Trophoblast cell (in vitro differentiated cells and primary cell): Measurements from ENCODE around the gene TRAF3IP1. TPM values are rescaled to one million over a fixed set of nuclear protein-coding genes. Genes with fewer than 3 reads are reported as not detected.
"Not testable (repeated sequence)": the region's sequence is repeated elsewhere in the genome, so short reads cannot be mapped to it uniquely, and the experiment has no call there.

Experiments
- DNase-seq, 2 donors: peaks; one replicate each; pipeline ENCODE4 v3.0.0-alpha.2; 2016
- H2AFZ ChIP-seq: 2 replicates; pipeline ENCODE4 v1.6.1; 2013; ENCODE audit warnings: low read length, moderate library complexity, mild to moderate bottlenecking; ENCODE audit not compliant: insufficient read depth, poor library complexity
- H2AK5ac ChIP-seq: 2 replicates; pipeline ENCODE4 v1.6.1; 2013; ENCODE audit warnings: mild to moderate bottlenecking, low read length
- H2BK120ac ChIP-seq: 2 replicates; pipeline ENCODE4 v1.6.1; 2013; ENCODE audit warnings: low read length, mild to moderate bottlenecking, moderate library complexity; ENCODE audit not compliant: insufficient read depth, poor library complexity
- H2BK12ac ChIP-seq: 2 replicates; pipeline ENCODE4 v1.6.1; 2013; ENCODE audit warnings: mild to moderate bottlenecking, low read length, moderate library complexity
- H2BK5ac ChIP-seq: 2 replicates; pipeline ENCODE4 v1.6.1; 2013; ENCODE audit warnings: low read length, low read depth, moderate library complexity, mild to moderate bottlenecking; ENCODE audit not compliant: poor library complexity
- H3K14ac ChIP-seq: 2 replicates; pipeline ENCODE4 v1.6.1; 2013; ENCODE audit warnings: mild to moderate bottlenecking, low read length
- H3K18ac ChIP-seq: 2 replicates; pipeline ENCODE4 v1.6.1; 2013; ENCODE audit warnings: mild to moderate bottlenecking, low read length
- H3K23ac ChIP-seq: 2 replicates; pipeline ENCODE4 v1.6.1; 2013; ENCODE audit warnings: low read length
- H3K27ac ChIP-seq: 2 replicates; pipeline ENCODE4 v1.5.1; 2013; ENCODE audit warnings: low read depth, mild to moderate bottlenecking, inconsistent platforms, low read length, moderate library complexity
- H3K27me3 ChIP-seq: 2 replicates; pipeline ENCODE4 v1.6.1; 2013; ENCODE audit warnings: inconsistent platforms, mild to moderate bottlenecking, low read length, moderate library complexity; ENCODE audit not compliant: insufficient read depth
- H3K36me3 ChIP-seq, 2 experiments: 1 replicate in 1 of 2; 2 replicates in 1 of 2; pipeline ENCODE4 v1.6.1; 2013; ENCODE audit warnings: low read length in 2 of 2, mild to moderate bottlenecking in 2 of 2, moderate library complexity in 1 of 2; ENCODE audit not compliant: insufficient read depth in 2 of 2, control insufficient read depth in 1 of 2
- H3K4ac ChIP-seq: 2 replicates; pipeline ENCODE4 v1.6.1; 2013; ENCODE audit warnings: low read depth, mild to moderate bottlenecking, low read length, moderate library complexity
- H3K4me1 ChIP-seq, 2 experiments: 1 replicate in 1 of 2; 2 replicates in 1 of 2; pipeline ENCODE4 v1.6.1; 2013; ENCODE audit warnings: low read length in 2 of 2, mild to moderate bottlenecking in 2 of 2, moderate library complexity in 1 of 2; ENCODE audit not compliant: insufficient read depth in 2 of 2, control insufficient read depth in 1 of 2
- H3K4me2 ChIP-seq: 2 replicates; pipeline ENCODE4 v1.6.1; 2013; ENCODE audit warnings: inconsistent platforms, mild to moderate bottlenecking, low read length, moderate library complexity
- H3K4me3 ChIP-seq: 2 replicates; pipeline ENCODE4 v1.5.1; 2013; ENCODE audit warnings: mild to moderate bottlenecking, low read depth, low read length, inconsistent platforms
- H3K79me1 ChIP-seq: one replicate; pipeline ENCODE4 v1.6.1; 2013; ENCODE audit warnings: low read length
- H3K79me2 ChIP-seq: 2 replicates; pipeline ENCODE4 v1.6.1; 2013; ENCODE audit warnings: low read length, mild to moderate bottlenecking; ENCODE audit not compliant: control insufficient read depth, insufficient read depth, poor library complexity
- H3K9ac ChIP-seq: 2 replicates; pipeline ENCODE4 v1.6.1; 2013; ENCODE audit warnings: mild to moderate bottlenecking, low read length
- H3K9me3 ChIP-seq: 2 replicates; pipeline ENCODE4 v1.6.1; 2013; ENCODE audit warnings: low read depth, mild to moderate bottlenecking, control low read depth, inconsistent platforms, low read length; ENCODE audit not compliant: insufficient read depth
- H4K12ac ChIP-seq: 2 replicates; pipeline ENCODE4 v1.6.1; 2013; ENCODE audit warnings: low read depth, mild to moderate bottlenecking, low read length, moderate library complexity
- H4K8ac ChIP-seq: 2 replicates; pipeline ENCODE4 v1.6.1; 2013; ENCODE audit warnings: low read depth, mild to moderate bottlenecking, low read length, moderate library complexity
- H4K91ac ChIP-seq: one replicate; pipeline ENCODE4 v1.6.1; 2013; ENCODE audit warnings: low read depth, mild to moderate bottlenecking, low read length, moderate library complexity
- WGBS: extraction: QIAGEN DNeasy Blood & Tissue Kit; methylation state at CpG from one replicate; pipeline ENCODE4 v1.1.7; 2013; ENCODE audit warnings: missing lambda C conversion rate; ENCODE audit not compliant: insufficient read length, insufficient coverage; ENCODE audit errors: extremely low coverage; 5-methylcytosine and 5-hydroxymethylcytosine counted together
- polyA plus RNA-seq: library from polyadenylated mRNA; stranded (reverse); fragments of 200-250 nt; gene quantifications from 2 replicates; pipeline ENCODE4 v1.2.3, GENCODE V29; 2013

The TRAF3IP1 gene
- 6.4 and 6.5 TPM in 2 replicates for polyA plus RNA-seq

- Histone ChIP-seq H3K27me3 (no peaks in the 10 kb centered on the region), H3K4me3 (peak within 1 kb of the TSS; percentile 92), H3K9me3 (no peaks in the 10 kb centered on the region), H2AK5ac (no peak within 1 kb of the TSS), H2AFZ (peak within 1 kb of the TSS; percentile 88), H3K9ac (peak within 1 kb of the TSS; percentile 54), H2BK12ac (no peak within 1 kb of the TSS), H4K8ac (peak within 1 kb of the TSS; percentile 71), H3K79me2 (peaks cover 2% of the 10 kb centered on the region), H3K36me3 (peaks cover 2 to 5% of the 10 kb centered on the region in 2 experiments), H2BK120ac (no peak within 1 kb of the TSS), H3K79me1 (peaks cover 3% of the 10 kb centered on the region), H3K4ac (peak within 1 kb of the TSS; percentile 25), H3K23ac (no peak within 1 kb of the TSS), H3K27ac (no peak within 1 kb of the TSS), H4K91ac (peak within 1 kb of the TSS; percentile 51), H3K4me1 (peaks cover 0 to 4% of the 10 kb centered on the region in 2 experiments), H3K14ac (peak within 1 kb of the TSS; percentile 73), H2BK5ac (no peak within 1 kb of the TSS), H3K4me2 (peak within 1 kb of the TSS; percentile 98), H4K12ac (peak within 1 kb of the TSS; percentile 64), H3K18ac (peak within 1 kb of the TSS; percentile 86)
- WGBS: no CpG with 5 or more reads among the region's 58 CpGs
- DNase-seq: peak; percentile 76 to 89
Observed at GRCh38 chr2:238320246-238320647, at the start of gene TRAF3IP1. Gene TRAF3IP1, plus strand, starts transcription at chr2:238320518. Its CDS starts 145 bp downstream, at chr2:238320663.

DNA sequence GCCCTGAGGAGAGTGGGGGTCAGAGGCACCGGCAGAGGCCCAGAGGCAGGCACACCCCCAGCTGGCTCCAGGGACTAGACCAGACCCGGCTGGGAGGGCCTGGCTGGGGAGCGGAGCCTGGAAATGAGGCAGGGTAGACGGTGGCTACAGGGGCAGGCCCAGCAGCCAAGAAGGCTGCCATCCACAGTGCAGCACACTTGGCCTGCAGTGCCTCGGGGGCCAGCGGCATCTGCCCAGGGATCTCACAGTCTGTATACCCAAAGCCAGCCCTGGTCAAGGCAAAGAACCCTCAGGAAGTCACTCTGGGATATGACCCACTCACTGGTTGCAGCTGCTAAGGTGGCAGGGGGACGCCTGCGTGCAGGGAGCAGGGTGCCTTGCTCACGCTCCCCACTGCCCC, 49.7 kb upstream of the TRAF3IP1 start:
- Histone ChIP-seq H2AFZ (no peak overlapping the region), H2AK5ac (no peak overlapping the region), H2BK120ac (no peak overlapping the region), H4K12ac (no peak overlapping the region), H3K4me1 (peaks cover 24 to 30% of the 10 kb centered on the region in 2 experiments), H4K8ac (no peak overlapping the region), H3K36me3 (peaks cover 3 to 7% of the 10 kb centered on the region in 2 experiments), H2BK12ac (no peak overlapping the region), H3K18ac (no peak overlapping the region), H3K27ac (no peak overlapping the region), H3K79me2 (no peaks in the 10 kb centered on the region), H4K91ac (no peak overlapping the region), H3K4me3 (no peak overlapping the region), H3K9ac (no peak overlapping the region), H2BK5ac (no peak overlapping the region), H3K4me2 (no peak overlapping the region), H3K4ac (no peak overlapping the region), H3K14ac (no peak overlapping the region), H3K79me1 (peaks cover 7% of the 10 kb centered on the region), H3K9me3 (no peaks in the 10 kb centered on the region), H3K27me3 (no peaks in the 10 kb centered on the region), H3K23ac (no peak overlapping the region)
- WGBS: no CpG with 5 or more reads among the region's 9 CpGs
- no peak for DNase-seq

DNA sequence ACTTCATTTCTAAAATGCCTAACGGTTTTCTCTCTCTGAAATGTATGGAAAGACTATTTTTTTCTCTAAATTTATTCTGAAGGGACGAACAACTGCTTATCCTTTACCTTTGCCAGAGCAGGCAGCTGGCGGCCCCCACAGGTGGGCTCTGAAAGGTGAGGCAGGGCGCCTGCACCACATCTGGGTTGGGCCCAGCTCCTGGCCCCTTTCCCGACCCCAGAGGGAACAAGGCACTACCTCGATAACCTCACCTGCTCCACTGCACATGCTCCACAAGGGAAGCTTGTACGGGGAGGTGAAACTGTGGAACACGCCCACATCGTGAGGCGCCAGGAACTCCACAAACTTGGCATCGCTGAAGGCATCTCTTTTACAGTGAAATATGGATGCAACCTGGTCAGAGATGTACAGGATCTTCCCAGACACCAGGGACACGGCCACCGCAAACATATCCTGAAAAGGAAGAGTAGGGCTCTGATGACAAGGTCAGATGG, 49.2 kb upstream of the TRAF3IP1 start:
- Histone ChIP-seq H4K8ac (no peak overlapping the region), H3K4me1 (peaks cover 24 to 30% of the 10 kb centered on the region in 2 experiments), H2AK5ac (no peak overlapping the region), H4K91ac (no peak overlapping the region), H3K79me1 (peaks cover 7% of the 10 kb centered on the region), H2AFZ (no peak overlapping the region), H3K18ac (no peak overlapping the region), H3K23ac (no peak overlapping the region), H3K4ac (no peak overlapping the region), H2BK12ac (no peak overlapping the region), H3K14ac (no peak overlapping the region), H4K12ac (no peak overlapping the region), H2BK5ac (no peak overlapping the region), H3K27me3 (no peaks in the 10 kb centered on the region), H3K27ac (no peak overlapping the region), H3K4me3 (no peak overlapping the region), H3K4me2 (no peak overlapping the region), H3K9ac (no peak overlapping the region), H3K36me3 (peaks cover 5 to 8% of the 10 kb centered on the region in 2 experiments), H3K9me3 (no peaks in the 10 kb centered on the region), H2BK120ac (no peak overlapping the region), H3K79me2 (no peaks in the 10 kb centered on the region)
- no peak for DNase-seq
- no CpG with 5 or more reads among the region's 13 CpGs for WGBS

DNA sequence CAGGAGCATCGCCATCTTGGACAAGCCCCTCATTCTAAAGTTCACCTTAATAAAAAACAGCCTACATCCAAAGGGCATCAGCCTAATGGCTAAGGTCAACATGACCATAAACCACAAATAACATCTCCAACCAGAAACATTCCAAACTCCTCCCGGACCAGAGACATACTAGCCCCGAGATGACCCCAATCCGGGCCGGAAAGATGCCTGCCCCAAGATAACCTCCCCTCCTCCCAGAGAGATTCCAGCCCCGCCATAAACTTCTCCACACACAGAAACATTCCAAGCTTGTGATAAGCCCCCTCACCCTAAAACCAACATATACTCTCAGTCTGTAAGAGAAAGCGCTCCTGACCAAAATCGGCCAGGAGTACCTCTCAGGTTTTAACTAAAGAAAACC, 48.6 kb upstream of the TRAF3IP1 start:
- WGBS: no CpG with 5 or more reads among the region's 8 CpGs
- not testable (repeated sequence) for H3K36me3 ChIP-seq, H2BK12ac ChIP-seq

More for the DNA sequence above, 48.6 kb upstream of the TRAF3IP1 start:
- H4K91ac ChIP-seq, H4K8ac ChIP-seq, H3K79me2 ChIP-seq, H3K27ac ChIP-seq, H3K4me2 ChIP-seq, H3K23ac ChIP-seq, H3K4me3 ChIP-seq, H3K9ac ChIP-seq, H3K18ac ChIP-seq, H2BK5ac ChIP-seq, H3K14ac ChIP-seq, DNase-seq, H3K9me3 ChIP-seq, H2BK120ac ChIP-seq, H2AK5ac ChIP-seq, H3K27me3 ChIP-seq, H3K79me1 ChIP-seq, H4K12ac ChIP-seq, H3K4ac ChIP-seq, H2AFZ ChIP-seq: not testable (repeated sequence)
- H3K4me1 ChIP-seq: peaks cover 24 to 30% of the 10 kb centered on the region in 2 experiments
